NCI-H1417 treated with DMSO at 0.1 percent for 48 hours (cell line): Measurements from ENCODE around the gene LARGE1.

Experiments
- DNase-seq: peaks from one replicate; lab custom pipeline; 2025; lab: John Stamatoyannopoulos, UW

The LARGE1 gene

DNA sequence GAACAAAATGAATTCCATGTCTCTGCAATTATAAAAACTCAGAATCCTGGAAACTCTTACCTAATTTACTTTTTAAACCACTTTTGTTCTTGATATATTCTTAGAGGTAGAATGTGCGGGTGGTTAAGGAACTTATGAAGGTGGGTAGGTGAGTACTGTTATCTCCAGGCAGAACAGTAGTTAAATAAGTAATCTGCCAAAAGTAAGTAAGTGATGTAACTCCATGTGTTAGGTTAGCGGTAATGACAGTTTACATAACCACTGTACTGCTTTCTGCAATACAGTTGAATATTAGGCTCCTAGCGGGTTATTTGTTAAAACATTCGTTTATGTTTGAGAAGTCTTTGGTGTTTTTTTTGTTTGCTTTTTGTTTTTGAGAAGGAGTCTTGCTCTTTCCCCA is 7.1 kb downstream of the LARGE1 start:
- no peak for DNase-seq

DNA sequence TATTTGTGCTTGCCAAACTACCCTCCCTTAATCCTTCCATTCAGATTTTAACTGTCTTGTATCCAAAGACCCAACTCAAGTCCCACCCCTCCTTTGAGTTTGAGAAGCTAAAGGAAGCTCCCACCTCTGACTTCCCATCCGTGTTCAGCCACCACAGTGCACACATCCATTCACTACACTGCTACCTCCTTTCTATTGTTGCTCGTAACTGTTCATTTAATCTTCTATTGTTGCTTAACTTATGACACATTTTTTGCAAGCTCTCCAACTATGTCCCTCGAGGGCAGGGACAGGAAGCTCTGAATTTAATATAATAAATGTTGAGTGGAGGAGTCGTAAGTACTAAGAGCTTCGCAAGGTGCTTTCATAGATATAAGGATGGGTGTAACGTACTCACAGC is 10.4 kb downstream of the LARGE1 start:
- no peak for DNase-seq

DNA sequence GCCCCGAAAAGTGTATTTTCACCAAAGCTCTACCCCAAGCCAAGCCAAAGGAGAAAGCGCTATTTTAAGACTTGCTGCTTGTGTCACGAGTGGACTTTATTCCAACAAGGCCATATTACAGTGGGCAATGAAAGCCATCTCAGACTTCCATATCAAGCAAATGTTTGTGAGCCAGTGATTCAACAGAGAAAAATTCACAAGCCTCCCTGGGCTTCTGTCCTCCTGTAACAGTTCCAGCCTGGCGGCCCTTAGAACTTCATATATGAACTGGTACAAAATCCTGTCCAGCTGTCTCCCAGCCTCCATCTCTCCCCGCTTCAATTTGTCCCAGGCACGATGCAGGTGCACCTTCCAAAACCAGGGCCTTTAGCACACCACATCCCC is 11.2 kb downstream of the LARGE1 start:
- no peak for DNase-seq

DNA sequence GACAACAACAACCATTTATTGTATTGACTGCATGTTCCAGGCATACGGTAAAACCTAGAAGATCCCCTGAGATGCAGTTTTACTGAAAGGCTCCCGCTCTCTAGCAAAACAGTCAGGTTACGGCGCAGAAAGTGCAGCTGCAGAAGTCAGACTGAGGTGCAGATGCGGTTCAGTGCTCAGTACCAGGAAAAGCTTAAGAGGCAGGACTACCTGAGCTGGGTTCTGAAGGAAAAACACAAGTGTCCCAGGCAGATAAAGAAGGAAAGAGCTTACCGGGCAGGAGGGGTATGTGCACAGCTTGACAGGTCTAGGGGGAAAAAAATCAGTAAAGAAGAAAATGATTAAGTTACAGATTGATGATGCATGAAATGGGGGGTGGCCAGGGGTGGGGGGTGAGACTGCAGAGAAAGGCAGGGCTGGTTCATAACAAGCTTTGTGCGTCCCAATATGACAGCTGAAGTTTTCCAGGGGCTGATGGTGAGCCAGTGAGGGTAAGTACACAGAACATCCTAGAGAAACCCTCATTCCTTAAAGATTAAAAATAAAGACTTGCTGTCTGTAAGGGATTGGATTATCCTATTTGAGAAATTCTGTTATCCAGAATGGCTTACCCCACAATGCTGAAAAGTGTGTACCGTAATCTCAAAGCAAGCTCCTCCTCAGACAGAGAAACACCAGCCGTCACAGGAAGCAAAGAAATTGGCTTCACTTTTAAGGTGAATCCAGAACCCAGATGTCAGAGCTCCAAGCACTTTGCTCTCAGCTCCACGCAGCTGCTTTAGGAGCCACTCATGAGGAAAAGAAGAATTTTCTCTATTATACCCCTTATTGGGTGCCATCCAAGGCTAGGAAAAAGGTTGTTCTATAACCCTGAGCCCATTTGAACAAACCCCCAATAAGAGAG is 11.9 kb downstream of the LARGE1 start:
- no peak for DNase-seq

DNA sequence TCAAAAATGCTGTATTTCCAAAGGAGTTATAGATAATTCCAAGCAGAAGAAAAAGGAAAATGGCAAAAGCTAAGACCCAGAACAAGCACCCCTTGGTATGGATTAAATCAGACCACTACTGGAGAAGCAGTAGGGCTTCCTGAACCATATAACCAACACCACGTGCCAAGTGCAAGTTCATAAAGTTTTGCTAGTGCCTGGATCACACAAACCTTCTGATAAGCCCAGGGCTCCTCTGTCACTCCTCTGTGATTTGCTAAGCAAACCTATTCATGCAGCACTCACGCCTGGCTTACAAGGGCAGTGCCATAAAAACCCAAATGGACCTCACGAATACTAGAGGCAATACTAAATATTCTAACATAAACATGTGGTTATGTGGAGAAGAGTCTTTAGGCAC is 13.3 kb downstream of the LARGE1 start:
- no peak for DNase-seq

DNA sequence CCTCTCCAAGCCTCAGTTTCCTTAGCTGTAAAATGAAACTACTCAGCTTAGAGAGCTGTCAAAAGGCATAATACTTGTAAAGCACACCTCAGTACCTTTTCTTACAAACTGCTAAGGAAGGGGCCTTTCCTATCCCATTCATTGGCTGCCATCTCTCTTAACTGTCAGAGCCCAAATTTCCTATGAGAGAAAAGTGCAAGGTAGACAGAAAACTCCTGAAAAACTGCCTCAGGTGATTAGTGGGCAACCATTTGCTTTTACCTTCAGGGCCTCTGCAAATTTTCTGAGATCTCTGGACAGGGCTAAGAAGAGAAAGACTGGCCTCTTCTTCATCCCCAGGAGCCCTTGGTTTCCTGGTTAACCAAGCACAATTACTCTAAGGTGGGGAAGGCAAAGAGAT is 13.8 kb downstream of the LARGE1 start:
- no peak for DNase-seq

DNA sequence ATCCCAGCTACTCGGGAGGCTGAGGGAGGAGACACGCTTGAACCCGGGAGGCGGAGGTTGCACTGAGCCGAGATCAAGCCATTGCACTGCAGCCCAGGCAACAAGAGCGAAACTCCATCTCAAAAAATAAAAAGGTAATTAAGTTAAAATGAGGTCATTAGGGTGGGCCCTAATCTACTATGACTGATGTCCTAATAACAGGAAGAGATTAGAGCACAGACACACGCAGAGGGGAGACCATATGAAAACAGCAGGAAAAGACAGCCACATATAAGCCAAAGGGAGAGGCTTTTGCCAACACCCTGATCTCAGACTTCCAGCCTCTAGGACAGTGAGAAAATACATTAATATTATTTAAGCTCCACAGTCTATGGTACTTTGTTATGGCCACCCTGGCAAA is 17.3 kb downstream of the LARGE1 start:
- no peak for DNase-seq

DNA sequence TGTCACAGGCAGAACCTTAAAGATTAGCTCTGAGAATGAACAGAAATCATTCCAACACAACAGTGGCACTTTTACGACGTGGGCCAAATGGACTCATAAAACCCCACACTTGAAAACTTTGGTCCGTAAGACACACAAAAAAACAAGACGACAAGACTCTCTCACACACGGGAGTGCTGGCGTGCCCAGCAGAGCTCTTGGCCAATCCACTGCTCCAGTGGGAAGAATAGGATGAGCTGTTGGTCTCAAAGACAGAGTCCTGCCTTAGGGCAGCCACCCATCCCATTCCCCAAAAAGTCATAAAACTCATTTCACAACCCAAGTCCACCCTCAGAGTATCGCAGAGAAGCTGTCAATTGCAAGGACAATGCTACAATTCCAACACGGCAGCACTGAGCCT is 18.2 kb downstream of the LARGE1 start:
- no peak for DNase-seq

DNA sequence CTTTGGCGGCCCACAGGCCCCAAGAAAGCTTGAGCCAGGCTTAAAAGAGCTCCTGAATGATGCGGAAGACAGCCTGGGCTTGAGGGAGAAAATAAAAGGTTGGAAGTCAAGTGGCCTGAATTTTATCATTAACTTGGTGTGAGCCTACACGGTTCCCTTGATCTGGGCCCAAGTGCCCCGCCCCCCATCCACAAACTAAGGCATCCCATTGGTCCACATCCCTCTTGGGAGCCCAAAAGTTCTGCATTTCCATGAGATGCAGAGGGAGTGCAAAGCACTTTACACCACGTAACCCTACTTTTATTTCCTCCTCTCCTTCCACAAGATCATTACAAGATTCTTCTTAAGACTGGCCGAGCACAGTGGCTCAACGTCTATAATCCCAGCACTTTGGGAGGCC is 22.2 kb downstream of the LARGE1 start:
- no peak for DNase-seq

DNA sequence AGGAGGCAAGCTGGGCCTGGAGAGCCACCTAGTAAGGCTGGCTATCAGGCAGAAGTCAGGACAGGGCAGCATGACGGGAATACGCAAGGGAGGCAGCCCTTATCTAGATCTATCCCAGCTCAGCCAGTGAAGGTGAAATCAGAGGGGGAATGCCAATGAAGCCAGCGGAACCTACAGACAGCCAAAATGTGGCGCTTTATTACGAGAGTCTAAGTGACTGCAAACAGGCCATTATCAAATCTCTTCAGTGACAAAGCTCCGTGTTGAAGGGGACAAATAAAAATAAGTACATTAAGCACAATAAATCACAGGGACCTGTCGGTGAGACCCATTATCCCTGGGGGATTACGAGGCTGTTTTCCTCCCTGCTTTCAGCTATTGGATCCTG is 22.8 kb downstream of the LARGE1 start:
- DNase-seq, result peak; percentile 57

DNA sequence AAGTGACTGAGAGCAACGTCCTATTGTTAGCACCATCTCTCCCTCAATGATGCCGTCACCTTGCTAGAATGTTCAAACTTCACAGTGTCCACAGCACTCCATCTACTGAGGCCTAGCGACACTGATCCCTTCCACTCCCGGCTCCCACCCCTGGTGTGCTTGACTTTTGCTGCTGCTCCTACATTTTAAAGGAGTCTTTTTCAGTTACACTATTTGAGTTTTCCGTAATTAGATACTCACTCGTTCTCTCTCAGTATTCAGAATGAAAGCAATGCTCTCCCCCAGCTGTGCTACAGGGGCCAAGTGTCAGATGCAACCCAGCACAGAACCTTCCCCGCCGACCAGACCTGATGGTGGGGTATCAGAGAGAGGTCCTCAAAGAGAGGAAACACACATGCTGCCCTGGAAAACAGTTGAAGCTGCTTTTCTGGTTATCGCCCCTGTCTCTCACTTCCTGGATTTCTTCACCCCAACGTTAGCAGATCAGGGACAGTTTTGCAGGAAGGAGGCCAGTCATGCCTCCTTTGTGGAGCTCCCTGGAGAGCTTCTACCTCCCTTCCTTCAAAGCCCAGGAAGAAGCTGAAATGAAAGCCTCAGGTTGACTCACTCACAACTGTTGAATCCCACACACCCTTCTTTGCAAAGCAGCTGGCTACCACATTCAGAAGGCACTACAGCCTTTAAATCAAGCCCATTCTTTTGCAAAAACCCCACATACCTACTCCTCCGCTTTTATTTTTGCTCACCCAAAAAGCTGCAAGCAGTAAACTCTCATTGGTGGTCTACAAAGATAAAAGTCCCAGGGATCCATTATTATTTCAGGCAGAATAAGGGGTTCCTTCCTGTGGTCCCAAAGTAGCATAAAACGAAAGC is 23.5 kb downstream of the LARGE1 start:
- DNase-seq, result no peak

DNA sequence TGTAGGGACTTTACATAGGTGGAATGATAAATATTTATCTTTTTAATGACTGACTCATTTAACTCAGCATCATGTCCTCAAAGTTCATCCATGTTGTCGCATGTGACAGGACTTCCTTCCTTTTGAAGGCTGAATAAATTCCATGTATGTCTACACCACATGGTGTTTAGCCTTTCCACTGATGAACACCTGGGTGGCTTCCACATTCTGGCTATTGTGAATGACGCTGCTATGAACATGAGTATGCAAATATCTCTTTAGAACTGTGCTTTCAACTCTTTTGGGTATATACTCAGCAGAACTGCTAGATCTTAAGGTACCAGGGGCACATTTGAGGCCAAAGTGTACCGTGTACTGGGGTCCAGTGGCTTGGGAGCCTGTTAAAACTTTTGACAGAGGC is 24.1 kb downstream of the LARGE1 start:
- DNase-seq, result no peak

DNA sequence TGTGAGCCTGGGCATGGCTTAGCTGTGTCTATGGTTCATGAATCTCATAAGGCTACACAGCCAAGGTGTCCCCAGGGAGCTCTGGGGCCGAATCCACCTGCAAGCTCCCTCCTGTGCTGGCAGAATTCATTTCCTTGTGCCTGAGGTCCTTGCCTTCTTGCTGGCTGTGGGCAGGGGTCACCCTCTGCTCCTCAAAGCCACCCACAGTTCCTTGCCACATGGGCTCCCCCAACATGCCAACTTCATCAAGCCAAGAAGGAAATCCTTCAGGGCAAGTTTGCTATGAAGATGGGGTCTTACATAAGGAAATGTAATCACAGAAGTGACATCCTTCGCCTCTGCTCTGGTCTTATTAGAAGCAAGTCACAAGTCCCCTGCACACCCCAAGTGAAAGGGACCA is 24.8 kb downstream of the LARGE1 start:
- DNase-seq, result no peak

DNA sequence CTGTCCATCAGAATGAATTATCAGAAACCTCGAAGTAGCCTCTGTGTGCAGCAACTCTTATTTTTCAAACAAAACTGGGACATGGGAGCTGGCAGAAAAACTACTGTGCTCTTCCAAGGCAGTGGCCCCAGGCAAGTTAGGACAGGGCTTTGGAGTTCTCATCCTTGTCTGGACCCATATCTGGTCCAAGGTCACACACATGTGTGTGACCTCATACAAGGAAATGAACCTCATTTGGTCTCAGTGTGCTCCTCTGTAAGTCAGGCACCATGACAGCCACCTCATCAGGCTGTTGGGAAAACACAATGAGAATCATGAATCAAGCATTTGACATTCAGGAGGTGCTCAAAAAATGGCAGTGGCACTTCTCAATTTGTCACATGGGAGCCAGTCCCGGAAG is 25.8 kb downstream of the LARGE1 start:
- no peak for DNase-seq

DNA sequence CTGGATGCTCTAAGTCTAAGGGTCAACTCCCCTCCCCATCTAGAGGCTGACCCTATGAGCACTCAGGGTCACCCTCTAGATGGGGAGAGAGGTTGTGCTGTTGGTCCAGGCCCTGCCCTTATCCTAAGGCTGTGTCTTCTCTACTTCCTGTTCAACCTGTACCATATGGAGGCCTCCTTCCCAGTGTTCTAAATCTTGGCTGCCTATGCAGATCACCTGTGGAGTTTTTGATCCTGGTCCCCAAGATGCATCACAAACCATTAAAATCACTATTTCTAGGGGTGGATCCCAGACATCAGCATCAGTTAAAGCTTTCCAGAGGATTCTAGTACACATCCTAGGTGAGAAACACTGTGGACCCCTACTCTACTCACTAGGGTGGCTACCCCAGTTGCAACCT is 26.2 kb downstream of the LARGE1 start:
- DNase-seq, result no peak

DNA sequence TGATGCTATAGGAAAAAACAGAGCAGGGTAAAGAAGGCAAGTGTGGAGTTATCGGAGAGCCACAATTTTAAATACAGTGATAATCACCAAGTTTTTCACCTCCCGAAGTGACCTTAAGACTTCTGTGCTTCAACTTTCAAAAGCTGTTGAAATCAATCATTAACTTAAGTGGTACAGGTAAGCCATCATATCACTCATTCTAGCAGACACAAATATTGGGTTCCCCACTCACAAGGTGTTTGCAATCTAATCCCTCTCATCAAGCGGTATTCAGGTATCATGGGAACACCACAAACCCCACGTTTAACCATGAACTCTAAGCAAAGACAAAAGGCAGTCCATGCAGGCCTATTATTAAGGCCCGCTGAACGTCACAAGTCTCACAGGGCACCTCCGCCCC is 26.8 kb downstream of the LARGE1 start:
- no peak for DNase-seq

DNA sequence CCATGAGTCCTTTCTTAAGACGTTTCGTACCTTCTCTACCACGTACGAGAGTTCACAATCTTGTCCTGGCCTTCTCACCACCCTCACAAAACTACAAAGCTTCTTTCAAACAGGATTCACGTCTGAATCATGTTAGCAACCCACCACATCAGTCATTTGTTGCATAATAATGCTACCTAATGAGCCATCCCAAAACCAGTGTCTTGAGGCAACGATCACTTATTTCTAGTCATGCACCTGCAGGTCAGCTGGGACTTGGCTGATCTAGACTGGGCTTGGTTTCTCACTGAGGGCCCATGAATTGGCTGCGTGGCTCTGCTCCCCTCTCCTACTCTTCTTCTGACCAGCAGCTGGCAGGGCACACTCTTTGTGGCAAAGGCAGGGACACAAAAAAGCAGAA is 28.3 kb downstream of the LARGE1 start:
- no peak for DNase-seq

DNA sequence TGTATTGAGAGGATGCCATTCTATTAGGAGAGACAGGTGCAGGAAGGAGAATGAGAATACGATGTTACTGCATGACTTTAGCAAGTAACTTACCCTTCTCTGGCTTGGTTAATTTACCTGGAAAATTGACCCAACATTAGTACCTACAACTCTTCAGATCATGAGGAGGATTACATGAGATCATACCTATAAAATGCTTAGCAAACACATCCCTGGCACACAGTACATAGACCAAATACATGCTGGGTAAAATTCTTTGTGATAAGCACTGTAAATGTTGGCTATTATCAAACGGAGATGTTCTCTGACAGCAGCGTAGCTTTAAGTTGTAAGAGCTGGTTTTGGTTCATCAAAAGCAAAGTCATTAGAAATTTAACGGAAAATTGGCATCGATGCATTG is 28.8 kb downstream of the LARGE1 start:
- no peak for DNase-seq

DNA sequence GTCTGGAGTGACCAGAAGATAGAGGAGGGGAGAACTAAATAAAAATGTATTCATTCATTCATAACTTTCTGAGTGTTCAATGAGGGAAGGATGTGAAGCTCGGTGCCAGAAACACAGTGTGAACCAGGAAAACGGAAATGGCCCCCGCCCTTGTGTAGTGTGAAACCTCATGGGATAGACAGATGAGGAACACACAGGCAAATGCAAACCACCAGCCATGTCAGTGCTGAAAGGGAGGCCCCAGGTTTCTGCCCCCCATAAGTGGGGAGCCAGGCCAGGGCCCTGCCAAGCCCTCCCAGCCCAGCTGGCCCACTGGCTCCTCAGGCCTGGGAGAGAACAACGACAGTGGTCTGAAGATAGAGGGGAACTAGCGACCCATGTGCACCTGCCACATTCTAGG is 30.5 kb downstream of the LARGE1 start:
- DNase-seq, result no peak

DNA sequence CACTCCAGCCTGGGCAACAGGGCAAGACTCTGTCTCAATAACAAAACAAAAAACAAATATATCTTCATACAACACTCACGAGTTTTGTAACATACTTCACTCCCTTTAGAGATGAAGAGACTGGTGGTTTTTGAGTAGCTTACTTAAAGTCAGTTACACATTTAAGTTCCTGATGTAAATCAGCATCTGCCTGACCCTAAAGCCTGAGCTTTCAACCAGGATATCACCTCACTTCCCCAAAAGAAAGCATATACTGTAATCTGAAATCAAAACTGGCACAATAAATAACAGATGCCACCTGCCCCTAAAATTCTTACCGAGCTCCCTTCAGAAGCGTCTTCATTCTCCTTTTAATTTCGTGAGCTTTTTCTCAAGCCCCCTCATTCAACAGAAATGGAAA is 31.5 kb downstream of the LARGE1 start:
- no peak for DNase-seq

DNA sequence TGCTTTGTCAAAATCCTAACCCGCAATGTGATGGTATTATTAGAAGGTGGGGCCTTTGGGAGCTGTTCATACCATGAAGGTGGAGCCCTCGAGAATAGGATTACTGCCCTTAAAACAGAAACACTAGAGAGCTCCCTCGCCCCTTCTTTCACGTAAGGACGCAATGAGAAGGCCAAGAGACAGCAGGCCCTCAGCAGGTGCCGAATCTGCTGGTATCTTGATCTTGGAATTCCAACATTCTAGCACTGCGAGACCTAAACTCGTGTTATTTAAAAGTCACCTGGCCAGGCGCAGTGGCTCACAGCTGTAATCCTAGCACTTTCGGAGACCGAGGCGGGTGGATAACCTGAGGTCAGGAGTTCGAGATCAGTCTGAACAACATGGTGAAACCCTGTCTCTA is 33.1 kb downstream of the LARGE1 start:
- no peak for DNase-seq

DNA sequence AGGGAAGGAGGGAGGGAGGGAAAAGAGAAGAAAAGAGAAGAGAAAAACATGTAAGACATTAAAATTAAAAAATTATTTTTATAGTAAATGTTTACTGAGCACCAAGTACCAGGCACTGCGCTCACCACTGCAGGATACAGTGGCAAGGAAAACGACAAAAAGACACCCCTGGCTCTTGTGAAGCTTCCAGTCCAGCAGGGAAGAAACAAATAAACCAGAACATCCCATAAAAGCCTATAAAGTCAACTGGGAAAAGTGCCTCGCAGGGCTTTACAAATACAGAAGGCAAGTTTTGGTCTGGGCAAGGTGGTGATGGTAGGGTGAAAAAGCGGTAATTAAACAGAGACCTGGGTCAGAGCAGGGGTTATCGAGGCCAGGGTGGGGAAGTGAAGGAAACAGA is 33.6 kb downstream of the LARGE1 start:
- DNase-seq, result no peak

DNA sequence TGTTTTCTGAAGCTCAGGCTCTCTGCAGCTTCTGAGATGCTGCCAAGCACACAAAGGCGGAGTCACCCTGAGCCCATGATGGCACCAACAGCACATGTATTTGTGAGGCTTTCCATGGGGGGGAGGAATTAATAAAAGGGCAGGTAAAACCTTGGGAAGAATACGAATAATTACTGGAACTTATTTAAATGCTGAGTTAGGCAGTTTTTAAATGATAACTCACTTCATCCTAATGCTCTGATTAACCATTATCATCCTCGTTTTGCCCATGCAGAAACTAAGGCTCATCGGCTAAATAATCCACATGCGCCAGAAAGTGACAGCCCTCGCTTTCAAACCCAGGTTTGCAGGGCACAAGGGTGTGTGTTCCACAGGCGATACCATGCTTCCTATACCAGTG is 35.4 kb downstream of the LARGE1 start:
- no peak for DNase-seq
